NCI-H345 (cell line): ENCODE data around the gene FXYD4.
"Not testable (repeated sequence)": the region's sequence is repeated elsewhere in the genome, so short reads cannot be mapped to it uniquely, and the experiment has no call there.

ENCODE experiments used
- DNase-seq: peaks from one replicate; lab custom pipeline; 2025; lab: John Stamatoyannopoulos, UW

The FXYD4 gene

GRCh38 chr10:43419997-43420368 lies 48.5 kb downstream of the FXYD4 start:
- no peak for DNase-seq

GRCh38 chr10:43420369-43421200 lies 49.1 kb downstream of the FXYD4 start:
- peak; percentile 63 for DNase-seq

GRCh38 chr10:43421201-43421507 lies 49.7 kb downstream of the FXYD4 start:
- DNase-seq = no peak

- DNase-seq = no peak
Measured at GRCh38 chr10:43421519-43421918, 50.1 kb downstream of the FXYD4 start.

- DNase-seq = not testable (repeated sequence)
Measured at GRCh38 chr10:43421944-43422343, 50.5 kb downstream of the FXYD4 start.

GRCh38 chr10:43424416-43424815 lies 53.0 kb downstream of the FXYD4 start:
- DNase-seq = no peak
